HepG2 (cell line): ENCODE measurements around the gene CCDC88B. TPM values are rescaled to one million over a fixed set of nuclear protein-coding genes. Genes with fewer than 3 reads are reported as not detected.
A peak's percentile ranks its signal among the peaks of the same experiment; 100 is the strongest.

Experiments used
- HOXA7 ChIP-seq: sonication (generic); formaldehyde crosslinking; IDR thresholded peaks from 2 replicates; pipeline ENCODE4 v1.8.1; 2022; ENCODE audit warnings: mild to moderate bottlenecking, missing genetic modification reagents, moderate library complexity
- NAIF1 ChIP-seq: sonication (generic); formaldehyde crosslinking; IDR thresholded peaks from 2 replicates; pipeline ENCODE4 v1.5.0; 2020; ENCODE audit warnings: mild to moderate bottlenecking, missing genetic modification reagents, borderline replicate concordance
- SCMH1 ChIP-seq: sonication (generic); formaldehyde crosslinking; IDR thresholded peaks from 2 replicates; pipeline ENCODE4 v1.9.0; 2021; ENCODE audit warnings: missing genetic modification reagents, mild to moderate bottlenecking, borderline replicate concordance
- TCF7L2 ChIP-seq: IDR thresholded peaks from 2 replicates; pipeline ENCODE4 v1.6.1; 2011; ENCODE audit warnings: mild to moderate bottlenecking, low read depth, low read length, moderate library complexity
- ZNF292 ChIP-seq: sonication (generic); formaldehyde crosslinking; IDR thresholded peaks from 2 replicates; pipeline ENCODE4 v1.8.1; 2022; ENCODE audit warnings: mild to moderate bottlenecking, low read depth, missing genetic modification reagents, borderline replicate concordance
- ZNF570 ChIP-seq: sonication (generic); formaldehyde crosslinking; IDR thresholded peaks from 2 replicates; pipeline ENCODE4 v1.4.0; 2020; ENCODE audit warnings: mild to moderate bottlenecking, missing genetic modification reagents, borderline replicate concordance
- ZNF605 ChIP-seq: sonication (generic); formaldehyde crosslinking; IDR thresholded peaks from 2 replicates; pipeline ENCODE4 v1.8.0; 2022; ENCODE audit warnings: mild to moderate bottlenecking, missing genetic modification reagents
- ZNF614 ChIP-seq: IDR thresholded peaks from 2 replicates; pipeline ENCODE4 v1.6.1; 2018; ENCODE audit warnings: missing biosample characterization, missing genetic modification reagents, inconsistent platforms, borderline replicate concordance
- ZNF879 ChIP-seq: sonication (generic); formaldehyde crosslinking; IDR thresholded peaks from 2 replicates; pipeline ENCODE4 v1.8.1; 2023; ENCODE audit warnings: missing genetic modification reagents
- polyA plus RNA-seq, 8 experiments: library from polyadenylated mRNA; depleted of rRNA in 3 of 8; stranded (reverse) in 7 of 8; unstranded in 1 of 8; fragments of >200 nt; fragmentation: Illumina TruSeq in 4 of 8; extraction: Trizol in 4 of 8; gene quantifications; 2 replicates each; pipeline versions ENCODE4 v1.2.1 to v1.2.3, GENCODE V29; 2011 to 2016; ENCODE audit warnings: low read depth in 4 of 8, missing spikeins in 1 of 8, mixed read lengths in 1 of 8; ENCODE audit not compliant: insufficient read depth in 1 of 8
- total RNA-seq, 5 experiments: library from RNA; depleted of rRNA; stranded (reverse); fragments of >200 nt; fragmentation: Illumina TruSeq; extraction: Trizol; gene quantifications; 2 replicates each; pipeline ENCODE4 v1.2.3, GENCODE V29; 2016; ENCODE audit warnings: low read depth in 1 of 5
- TF ChIP-seq, protein P1 (sequence below): sonication (generic); formaldehyde crosslinking; IDR thresholded peaks from 2 replicates; pipeline ENCODE4 v1.9.0; 2021; ENCODE audit warnings: mild to moderate bottlenecking, missing genetic modification reagents
- TF ChIP-seq, protein P2 (sequence below): sonication (generic); formaldehyde crosslinking; IDR thresholded peaks from 2 replicates; pipeline ENCODE4 v1.4.0; 2020; ENCODE audit warnings: mild to moderate bottlenecking, missing genetic modification reagents
- TF ChIP-seq, protein P3 (sequence below): sonication (generic); formaldehyde crosslinking; IDR thresholded peaks from 2 replicates; pipeline ENCODE4 v1.4.0; 2020; ENCODE audit warnings: missing genetic modification reagents, borderline replicate concordance
- TF ChIP-seq, protein P4 (sequence below): sonication (generic); formaldehyde crosslinking; IDR thresholded peaks from 2 replicates; pipeline ENCODE4; 2020; ENCODE audit warnings: missing genetic modification reagents, mild to moderate bottlenecking, borderline replicate concordance

CCDC88B gene
- total and polyA plus RNA-seq, 2 of the 13 experiments (the other 11 are each of a cell fraction or from before 2014, with no cell fraction given) = 3.6 to 4.8 TPM

DNA sequence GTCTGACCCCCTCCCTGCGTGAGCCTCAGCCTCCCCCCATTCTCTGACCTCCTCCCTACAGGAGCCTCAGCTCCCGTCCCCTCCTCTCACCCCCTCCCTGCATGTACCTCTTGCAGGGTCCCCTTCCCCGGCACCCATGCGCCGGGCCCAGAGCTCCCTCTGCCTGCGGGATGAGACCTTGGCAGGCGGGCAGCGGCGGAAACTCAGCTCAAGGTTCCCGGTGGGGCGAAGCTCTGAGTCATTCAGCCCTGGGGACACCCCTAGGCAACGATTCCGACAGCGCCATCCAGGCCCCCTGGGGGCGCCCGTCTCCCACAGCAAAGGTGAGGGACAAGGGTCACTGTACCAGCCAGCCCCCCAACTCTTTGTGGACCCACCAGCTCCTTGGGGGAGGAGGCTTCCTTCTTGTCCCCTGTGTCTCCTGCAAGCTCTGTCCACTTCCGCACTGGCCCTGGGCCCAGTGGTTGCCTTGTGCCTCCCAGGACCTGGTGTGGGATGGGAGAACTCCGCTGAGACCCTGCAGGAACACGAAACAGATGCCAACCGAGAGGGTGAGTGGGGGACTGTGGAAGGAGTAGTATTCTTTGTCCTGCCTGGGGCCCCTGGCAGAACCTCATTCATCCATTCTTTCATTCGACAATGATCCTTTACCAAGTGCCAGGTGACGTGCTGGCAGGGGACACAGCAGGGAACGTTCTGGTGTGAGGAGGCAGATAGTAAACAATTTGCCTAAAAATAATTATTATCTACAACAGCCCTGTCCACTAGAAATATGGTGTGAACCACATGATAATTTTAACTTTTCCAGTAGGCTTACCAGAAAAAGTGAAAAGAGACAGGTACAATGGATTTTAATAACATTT, 15.3 kb downstream of the CCDC88B start (continued):
- TF ChIP-seq, protein P1, sequence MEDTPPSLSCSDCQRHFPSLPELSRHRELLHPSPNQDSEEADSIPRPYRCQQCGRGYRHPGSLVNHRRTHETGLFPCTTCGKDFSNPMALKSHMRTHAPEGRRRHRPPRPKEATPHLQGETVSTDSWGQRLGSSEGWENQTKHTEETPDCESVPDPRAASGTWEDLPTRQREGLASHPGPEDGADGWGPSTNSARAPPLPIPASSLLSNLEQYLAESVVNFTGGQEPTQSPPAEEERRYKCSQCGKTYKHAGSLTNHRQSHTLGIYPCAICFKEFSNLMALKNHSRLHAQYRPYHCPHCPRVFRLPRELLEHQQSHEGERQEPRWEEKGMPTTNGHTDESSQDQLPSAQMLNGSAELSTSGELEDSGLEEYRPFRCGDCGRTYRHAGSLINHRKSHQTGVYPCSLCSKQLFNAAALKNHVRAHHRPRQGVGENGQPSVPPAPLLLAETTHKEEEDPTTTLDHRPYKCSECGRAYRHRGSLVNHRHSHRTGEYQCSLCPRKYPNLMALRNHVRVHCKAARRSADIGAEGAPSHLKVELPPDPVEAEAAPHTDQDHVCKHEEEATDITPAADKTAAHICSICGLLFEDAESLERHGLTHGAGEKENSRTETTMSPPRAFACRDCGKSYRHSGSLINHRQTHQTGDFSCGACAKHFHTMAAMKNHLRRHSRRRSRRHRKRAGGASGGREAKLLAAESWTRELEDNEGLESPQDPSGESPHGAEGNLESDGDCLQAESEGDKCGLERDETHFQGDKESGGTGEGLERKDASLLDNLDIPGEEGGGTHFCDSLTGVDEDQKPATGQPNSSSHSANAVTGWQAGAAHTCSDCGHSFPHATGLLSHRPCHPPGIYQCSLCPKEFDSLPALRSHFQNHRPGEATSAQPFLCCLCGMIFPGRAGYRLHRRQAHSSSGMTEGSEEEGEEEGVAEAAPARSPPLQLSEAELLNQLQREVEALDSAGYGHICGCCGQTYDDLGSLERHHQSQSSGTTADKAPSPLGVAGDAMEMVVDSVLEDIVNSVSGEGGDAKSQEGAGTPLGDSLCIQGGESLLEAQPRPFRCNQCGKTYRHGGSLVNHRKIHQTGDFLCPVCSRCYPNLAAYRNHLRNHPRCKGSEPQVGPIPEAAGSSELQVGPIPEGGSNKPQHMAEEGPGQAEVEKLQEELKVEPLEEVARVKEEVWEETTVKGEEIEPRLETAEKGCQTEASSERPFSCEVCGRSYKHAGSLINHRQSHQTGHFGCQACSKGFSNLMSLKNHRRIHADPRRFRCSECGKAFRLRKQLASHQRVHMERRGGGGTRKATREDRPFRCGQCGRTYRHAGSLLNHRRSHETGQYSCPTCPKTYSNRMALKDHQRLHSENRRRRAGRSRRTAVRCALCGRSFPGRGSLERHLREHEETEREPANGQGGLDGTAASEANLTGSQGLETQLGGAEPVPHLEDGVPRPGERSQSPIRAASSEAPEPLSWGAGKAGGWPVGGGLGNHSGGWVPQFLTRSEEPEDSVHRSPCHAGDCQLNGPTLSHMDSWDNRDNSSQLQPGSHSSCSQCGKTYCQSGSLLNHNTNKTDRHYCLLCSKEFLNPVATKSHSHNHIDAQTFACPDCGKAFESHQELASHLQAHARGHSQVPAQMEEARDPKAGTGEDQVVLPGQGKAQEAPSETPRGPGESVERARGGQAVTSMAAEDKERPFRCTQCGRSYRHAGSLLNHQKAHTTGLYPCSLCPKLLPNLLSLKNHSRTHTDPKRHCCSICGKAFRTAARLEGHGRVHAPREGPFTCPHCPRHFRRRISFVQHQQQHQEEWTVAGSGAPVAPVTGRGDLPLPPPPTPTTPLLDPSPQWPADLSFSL (CRISPR knock-in tag) = no peak
- peak; percentile 78 for TF ChIP-seq NAIF1
- TF ChIP-seq, protein P2, sequence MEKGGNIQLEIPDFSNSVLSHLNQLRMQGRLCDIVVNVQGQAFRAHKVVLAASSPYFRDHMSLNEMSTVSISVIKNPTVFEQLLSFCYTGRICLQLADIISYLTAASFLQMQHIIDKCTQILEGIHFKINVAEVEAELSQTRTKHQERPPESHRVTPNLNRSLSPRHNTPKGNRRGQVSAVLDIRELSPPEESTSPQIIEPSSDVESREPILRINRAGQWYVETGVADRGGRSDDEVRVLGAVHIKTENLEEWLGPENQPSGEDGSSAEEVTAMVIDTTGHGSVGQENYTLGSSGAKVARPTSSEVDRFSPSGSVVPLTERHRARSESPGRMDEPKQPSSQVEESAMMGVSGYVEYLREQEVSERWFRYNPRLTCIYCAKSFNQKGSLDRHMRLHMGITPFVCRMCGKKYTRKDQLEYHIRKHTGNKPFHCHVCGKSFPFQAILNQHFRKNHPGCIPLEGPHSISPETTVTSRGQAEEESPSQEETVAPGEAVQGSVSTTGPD = no peak
- TF ChIP-seq ZNF292 (CRISPR knock-in tag) = no peak
- TF ChIP-seq ZNF614 (CRISPR knock-in tag) = peak; percentile 86; the same call in 1 of the 2 replicates
- peak; percentile 52; the same call in 1 of the 2 replicates for TF ChIP-seq ZNF605 (CRISPR knock-in tag)
- TF ChIP-seq, protein P3, sequence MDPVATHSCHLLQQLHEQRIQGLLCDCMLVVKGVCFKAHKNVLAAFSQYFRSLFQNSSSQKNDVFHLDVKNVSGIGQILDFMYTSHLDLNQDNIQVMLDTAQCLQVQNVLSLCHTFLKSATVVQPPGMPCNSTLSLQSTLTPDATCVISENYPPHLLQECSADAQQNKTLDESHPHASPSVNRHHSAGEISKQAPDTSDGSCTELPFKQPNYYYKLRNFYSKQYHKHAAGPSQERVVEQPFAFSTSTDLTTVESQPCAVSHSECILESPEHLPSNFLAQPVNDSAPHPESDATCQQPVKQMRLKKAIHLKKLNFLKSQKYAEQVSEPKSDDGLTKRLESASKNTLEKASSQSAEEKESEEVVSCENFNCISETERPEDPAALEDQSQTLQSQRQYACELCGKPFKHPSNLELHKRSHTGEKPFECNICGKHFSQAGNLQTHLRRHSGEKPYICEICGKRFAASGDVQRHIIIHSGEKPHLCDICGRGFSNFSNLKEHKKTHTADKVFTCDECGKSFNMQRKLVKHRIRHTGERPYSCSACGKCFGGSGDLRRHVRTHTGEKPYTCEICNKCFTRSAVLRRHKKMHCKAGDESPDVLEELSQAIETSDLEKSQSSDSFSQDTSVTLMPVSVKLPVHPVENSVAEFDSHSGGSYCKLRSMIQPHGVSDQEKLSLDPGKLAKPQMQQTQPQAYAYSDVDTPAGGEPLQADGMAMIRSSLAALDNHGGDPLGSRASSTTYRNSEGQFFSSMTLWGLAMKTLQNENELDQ (CRISPR knock-in tag) = no peak
- TF ChIP-seq HOXA7 (CRISPR knock-in tag) = no peak
- no peak for TF ChIP-seq ZNF570
- TF ChIP-seq SCMH1 (CRISPR knock-in tag) = no peak
- no peak for TF ChIP-seq ZNF879 (CRISPR knock-in tag)
- TF ChIP-seq TCF7L2 = no peak
- TF ChIP-seq, protein P4, sequence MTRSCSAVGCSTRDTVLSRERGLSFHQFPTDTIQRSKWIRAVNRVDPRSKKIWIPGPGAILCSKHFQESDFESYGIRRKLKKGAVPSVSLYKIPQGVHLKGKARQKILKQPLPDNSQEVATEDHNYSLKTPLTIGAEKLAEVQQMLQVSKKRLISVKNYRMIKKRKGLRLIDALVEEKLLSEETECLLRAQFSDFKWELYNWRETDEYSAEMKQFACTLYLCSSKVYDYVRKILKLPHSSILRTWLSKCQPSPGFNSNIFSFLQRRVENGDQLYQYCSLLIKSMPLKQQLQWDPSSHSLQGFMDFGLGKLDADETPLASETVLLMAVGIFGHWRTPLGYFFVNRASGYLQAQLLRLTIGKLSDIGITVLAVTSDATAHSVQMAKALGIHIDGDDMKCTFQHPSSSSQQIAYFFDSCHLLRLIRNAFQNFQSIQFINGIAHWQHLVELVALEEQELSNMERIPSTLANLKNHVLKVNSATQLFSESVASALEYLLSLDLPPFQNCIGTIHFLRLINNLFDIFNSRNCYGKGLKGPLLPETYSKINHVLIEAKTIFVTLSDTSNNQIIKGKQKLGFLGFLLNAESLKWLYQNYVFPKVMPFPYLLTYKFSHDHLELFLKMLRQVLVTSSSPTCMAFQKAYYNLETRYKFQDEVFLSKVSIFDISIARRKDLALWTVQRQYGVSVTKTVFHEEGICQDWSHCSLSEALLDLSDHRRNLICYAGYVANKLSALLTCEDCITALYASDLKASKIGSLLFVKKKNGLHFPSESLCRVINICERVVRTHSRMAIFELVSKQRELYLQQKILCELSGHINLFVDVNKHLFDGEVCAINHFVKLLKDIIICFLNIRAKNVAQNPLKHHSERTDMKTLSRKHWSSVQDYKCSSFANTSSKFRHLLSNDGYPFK (CRISPR knock-in tag) = no peak
